ENCODE data around the gene MYL10. TPM values are rescaled to one million over a fixed set of nuclear protein-coding genes. Genes with fewer than 3 reads are reported as not detected.

MYL10 gene
- total RNA-seq, 1 donor from 2014 or later, result not detected

- Mint-ChIP-seq H3K4me1 (peaks cover 6% of the 10 kb centered on the region), H3K36me3 (ENCODE audit: low read depth) (no peaks in the 10 kb centered on the region), H3K27ac (ENCODE audit: unreplicated experiment) (no peak overlapping the region), H3K27me3 (ENCODE audit: low read depth) (peaks cover 4% of the 10 kb centered on the region), H3K9me3 (peaks cover 3% of the 10 kb centered on the region), H3K4me3 (no peak overlapping the region)
- DNase-seq (ENCODE audit: low read depth, low spot score), result no peak
- no peak for TF ChIP-seq CTCF (conservative IDR thresholded peaks at IDR 0.05)
Observed at GRCh38 chr7:101586078-101586905, 42.8 kb downstream of the MYL10 start.

- DNase-seq (ENCODE audit: low read depth, low spot score), result no peak
- TF ChIP-seq CTCF (conservative IDR thresholded peaks at IDR 0.05), result no peak
- Mint-ChIP-seq H3K27ac (ENCODE audit: unreplicated experiment) (no peak overlapping the region), H3K9me3 (peaks cover 3% of the 10 kb centered on the region), H3K27me3 (ENCODE audit: low read depth) (peaks cover 4% of the 10 kb centered on the region), H3K4me3 (no peak overlapping the region), H3K4me1 (peaks cover under 1% of the 10 kb centered on the region), H3K36me3 (ENCODE audit: low read depth) (no peaks in the 10 kb centered on the region)
Observed at GRCh38 chr7:101582971-101583370, 46.1 kb downstream of the MYL10 start.

GRCh38 chr7:101581891-101582290 is 47.2 kb downstream of the MYL10 start:
- H3K4me3 Mint-ChIP-seq, result no peak overlapping the region
- no peaks in the 10 kb centered on the region for H3K36me3 Mint-ChIP-seq (ENCODE audit: low read depth)
- no peak for DNase-seq (ENCODE audit: low read depth, low spot score)
- no peaks in the 10 kb centered on the region for H3K4me1 Mint-ChIP-seq
- H3K9me3 Mint-ChIP-seq, result peaks cover 3% of the 10 kb centered on the region
- TF ChIP-seq CTCF (conservative IDR thresholded peaks at IDR 0.05), result no peak
- peaks cover 4% of the 10 kb centered on the region for H3K27me3 Mint-ChIP-seq (ENCODE audit: low read depth)
- H3K27ac Mint-ChIP-seq (ENCODE audit: unreplicated experiment), result no peak overlapping the region

- no peak overlapping the region for H3K4me3 Mint-ChIP-seq
- TF ChIP-seq CTCF (conservative IDR thresholded peaks at IDR 0.05), result no peak
- H3K27me3 Mint-ChIP-seq (ENCODE audit: low read depth), result peaks cover 2% of the 10 kb centered on the region
- H3K36me3 Mint-ChIP-seq (ENCODE audit: low read depth), result no peaks in the 10 kb centered on the region
- H3K4me1 Mint-ChIP-seq, result no peaks in the 10 kb centered on the region
- H3K27ac Mint-ChIP-seq (ENCODE audit: unreplicated experiment), result no peak overlapping the region
- no peak for DNase-seq (ENCODE audit: low read depth, low spot score)
- peaks cover 3% of the 10 kb centered on the region for H3K9me3 Mint-ChIP-seq
Observed at GRCh38 chr7:101580596-101580995, 48.5 kb downstream of the MYL10 start.

- H3K36me3 Mint-ChIP-seq (ENCODE audit: low read depth), result peaks cover 2% of the 10 kb centered on the region
- no peak for TF ChIP-seq CTCF (conservative IDR thresholded peaks at IDR 0.05)
- DNase-seq (ENCODE audit: low read depth, low spot score), result no peak
- peaks cover 5% of the 10 kb centered on the region for H3K9me3 Mint-ChIP-seq
- H3K27me3 Mint-ChIP-seq (ENCODE audit: low read depth), result peaks cover 8% of the 10 kb centered on the region
- H3K27ac Mint-ChIP-seq (ENCODE audit: unreplicated experiment), result no peak overlapping the region
- H3K4me3 Mint-ChIP-seq, result no peak overlapping the region
- no peaks in the 10 kb centered on the region for H3K4me1 Mint-ChIP-seq
Observed at GRCh38 chr7:101578552-101578951, 50.5 kb downstream of the MYL10 start.

Measured in neural crest cell (in vitro differentiated cells).